Subcutaneous abdominal adipose tissue (tissue), 5 donors: ENCODE measurements around the gene UNC79.

Experiments
- H3K27ac ChIP-seq: one replicate; pipeline ENCODE4 v1.7.0; 2013; ENCODE audit warnings: low read depth, mild to moderate bottlenecking, inconsistent platforms, low read length, moderate library complexity
- H3K27me3 ChIP-seq, 5 donors: one replicate each; pipeline ENCODE4 v1.7.0; 2013; ENCODE audit warnings: low read length in 5 of 5, inconsistent platforms in 1 of 5; ENCODE audit not compliant: control insufficient read depth in 5 of 5, insufficient read depth in 4 of 5
- H3K36me3 ChIP-seq, 5 donors: one replicate each; pipeline ENCODE4 v1.7.0; 2013; ENCODE audit warnings: low read length in 5 of 5; ENCODE audit not compliant: control insufficient read depth in 5 of 5, insufficient read depth in 5 of 5
- H3K4me1 ChIP-seq, 5 donors: one replicate each; pipeline ENCODE4 v1.7.0; 2013; ENCODE audit warnings: low read length in 5 of 5, mild to moderate bottlenecking in 3 of 5, moderate library complexity in 1 of 5; ENCODE audit not compliant: control insufficient read depth in 5 of 5, insufficient read depth in 5 of 5
- H3K4me3 ChIP-seq, 5 donors: one replicate each; pipeline ENCODE4 v1.7.0; 2013; ENCODE audit warnings: low read length in 5 of 5, low read depth in 1 of 5
- H3K9ac ChIP-seq, 5 donors: one replicate each; pipeline ENCODE4 v1.7.0; 2013; ENCODE audit warnings: low read length in 5 of 5, mild to moderate bottlenecking in 4 of 5, moderate library complexity in 3 of 5
- H3K9me3 ChIP-seq, 5 donors: one replicate each; pipeline ENCODE4 v1.7.0; 2013; ENCODE audit warnings: low read length in 5 of 5; ENCODE audit not compliant: control insufficient read depth in 5 of 5
- donor health status: healthy.
- donor health status: healthy.
- donor health status: healthy.
- donor health status: healthy.
- donor health status: healthy.

UNC79 gene

DNA sequence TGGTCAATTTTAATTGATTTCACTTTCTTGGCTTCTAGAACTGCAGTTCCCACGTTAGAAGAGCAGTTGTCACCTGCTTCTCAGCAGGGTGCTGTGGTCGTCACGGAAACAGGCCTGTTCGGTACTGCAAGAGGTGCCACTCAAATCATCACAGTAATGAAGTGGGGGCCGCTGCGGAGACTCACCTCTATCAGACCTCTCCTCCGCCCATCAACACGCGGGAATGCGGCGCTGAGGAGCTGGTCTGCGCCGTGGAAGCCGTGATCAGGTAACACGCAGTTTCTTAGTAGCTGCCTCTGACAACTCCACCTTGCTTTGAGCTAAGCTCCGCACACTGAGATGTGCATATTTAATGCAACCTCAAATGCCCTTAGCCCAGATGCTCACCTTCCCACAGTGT lies 107.2 kb downstream of the UNC79 start:
- Histone ChIP-seq H3K4me3 (no peak overlapping the region), H3K27ac (no peak overlapping the region), H3K9ac (no peak overlapping the region), H3K9me3 (no peaks in the 10 kb centered on the region), H3K27me3 (peaks cover 0 to 4% (median 0%) of the 10 kb centered on the region in 5 donors), H3K4me1 (peaks cover 0 to 7% (median 0%) of the 10 kb centered on the region in 5 donors), H3K36me3 (no peaks in the 10 kb centered on the region)

DNA sequence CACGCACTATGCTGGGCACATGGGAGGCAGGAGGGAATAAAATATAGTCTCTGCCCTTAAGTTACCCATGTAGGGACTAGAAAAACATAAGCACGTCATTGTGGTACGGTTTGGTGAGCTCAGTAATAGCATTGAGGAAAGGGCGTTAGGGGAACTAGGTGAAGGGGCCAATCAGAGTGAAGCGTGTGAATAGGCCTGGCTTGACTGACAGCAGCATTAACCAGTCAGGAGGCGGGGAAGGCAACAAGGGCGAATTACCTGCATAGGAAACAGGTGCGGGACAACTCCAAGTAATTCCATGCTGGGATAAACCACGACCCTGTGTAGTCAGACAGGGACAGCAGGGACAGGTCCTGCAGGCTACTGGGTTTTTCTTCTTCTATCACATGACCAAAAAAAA lies 107.7 kb downstream of the UNC79 start:
- Histone ChIP-seq H3K4me3 (no peak overlapping the region), H3K36me3 (no peaks in the 10 kb centered on the region), H3K4me1 (peaks cover 0 to 3% (median 0%) of the 10 kb centered on the region in 5 donors), H3K27me3 (peaks cover 0 to 4% (median 0%) of the 10 kb centered on the region in 5 donors), H3K27ac (no peak overlapping the region), H3K9me3 (no peaks in the 10 kb centered on the region), H3K9ac (no peak overlapping the region)

DNA sequence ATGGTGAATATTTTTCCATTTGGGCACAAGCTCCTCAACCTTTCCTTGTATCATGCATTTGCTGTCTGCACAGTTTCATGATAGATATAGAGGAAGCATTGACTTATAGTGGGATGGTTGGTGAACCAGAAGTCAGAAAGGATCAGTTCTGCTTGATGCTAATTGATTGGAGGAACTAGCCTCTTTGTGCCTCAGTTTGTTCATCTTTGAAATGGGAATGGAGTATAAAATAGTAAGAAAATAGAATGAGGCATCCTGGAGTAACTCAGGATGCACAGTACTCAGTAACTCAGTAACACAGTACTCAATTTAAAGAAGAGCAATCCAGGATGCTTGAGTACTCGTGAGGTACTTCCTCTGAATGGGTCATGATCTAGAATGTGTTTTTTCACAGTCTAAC lies 109.5 kb downstream of the UNC79 start:
- Histone ChIP-seq H3K27ac (no peak overlapping the region), H3K27me3 (peaks cover 0 to 4% (median 0%) of the 10 kb centered on the region in 5 donors), H3K4me1 (peaks cover 0 to 2% (median 0%) of the 10 kb centered on the region in 5 donors), H3K36me3 (no peaks in the 10 kb centered on the region), H3K9me3 (no peaks in the 10 kb centered on the region), H3K9ac (no peak overlapping the region), H3K4me3 (no peak overlapping the region)

DNA sequence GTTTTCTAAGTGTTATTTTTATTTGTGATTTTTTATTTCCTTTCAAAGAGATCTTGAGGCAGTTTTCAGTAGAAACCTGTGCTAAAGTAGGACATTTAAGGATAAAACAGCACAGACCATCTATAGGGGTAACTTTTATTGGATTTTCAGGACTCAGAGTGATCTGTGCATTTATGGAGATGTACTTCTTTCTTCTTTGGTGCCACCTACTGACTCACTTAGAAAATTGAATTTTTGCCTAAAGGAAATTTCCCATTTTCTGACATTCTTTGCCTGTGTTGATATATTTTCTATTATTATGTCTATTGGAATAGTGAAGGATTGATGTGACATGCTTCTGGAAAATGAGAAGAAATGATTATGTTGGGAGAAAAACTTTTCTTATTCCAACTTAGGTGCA lies 113.0 kb downstream of the UNC79 start:
- Histone ChIP-seq H3K9ac (no peak overlapping the region), H3K4me3 (no peak overlapping the region), H3K36me3 (no peaks in the 10 kb centered on the region)

DNA sequence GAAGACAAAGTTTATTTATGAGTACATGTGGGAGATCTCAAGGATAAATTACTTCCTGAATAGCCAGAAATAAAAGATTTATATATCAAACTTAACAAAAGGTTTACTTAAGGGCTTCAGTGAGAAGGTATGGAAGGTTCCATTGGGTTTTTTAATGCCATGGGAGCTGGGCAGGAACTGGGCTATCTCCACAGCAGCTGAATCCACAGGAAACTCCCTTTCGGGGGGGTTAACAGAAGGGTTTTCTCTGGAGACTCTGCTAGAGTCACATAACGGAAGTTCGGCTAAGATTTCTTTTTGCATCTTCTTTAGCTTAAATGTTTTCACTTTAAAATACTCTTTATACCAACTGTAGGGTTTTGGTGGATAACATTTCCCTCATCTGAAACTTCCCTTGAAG lies 113.5 kb downstream of the UNC79 start:
- Histone ChIP-seq H3K4me3 (no peak overlapping the region), H3K27me3 (no peaks in the 10 kb centered on the region), H3K27ac (no peak overlapping the region), H3K9me3 (no peaks in the 10 kb centered on the region), H3K4me1 (peaks cover 0 to 2% (median 0%) of the 10 kb centered on the region in 5 donors), H3K36me3 (no peaks in the 10 kb centered on the region), H3K9ac (no peak overlapping the region)

More for the DNA sequence above, 113.0 kb downstream of the UNC79 start:
- H3K27me3 ChIP-seq: no peaks in the 10 kb centered on the region
- H3K9me3 ChIP-seq: no peaks in the 10 kb centered on the region
- no peak overlapping the region for H3K27ac ChIP-seq
- peaks cover 0 to 2% (median 0%) of the 10 kb centered on the region in 5 donors for H3K4me1 ChIP-seq

DNA sequence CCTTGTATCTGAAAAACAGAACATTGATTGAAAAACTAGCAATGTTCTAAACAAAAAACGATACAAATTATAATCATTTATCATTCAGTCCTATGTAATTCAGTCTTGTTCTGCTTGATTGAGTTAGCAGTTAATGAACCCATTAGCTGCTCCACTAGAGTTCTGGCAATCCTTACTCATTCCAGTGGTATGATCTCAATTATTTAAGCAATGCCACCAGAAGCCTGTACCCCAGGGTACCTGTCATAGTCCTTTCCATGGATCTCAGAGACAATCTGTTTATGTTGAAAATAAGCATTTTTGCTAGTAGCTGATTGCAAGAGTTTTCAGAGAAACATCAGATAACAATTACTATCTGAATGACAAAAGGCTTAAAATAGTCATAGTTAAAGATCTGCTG lies 115.9 kb downstream of the UNC79 start:
- no peaks in the 10 kb centered on the region for H3K9me3 ChIP-seq
- H3K27me3 ChIP-seq: no peaks in the 10 kb centered on the region
- H3K27ac ChIP-seq: no peak overlapping the region
- H3K4me1 ChIP-seq: peaks cover 0 to 2% (median 0%) of the 10 kb centered on the region in 5 donors
- H3K36me3 ChIP-seq: no peaks in the 10 kb centered on the region
- no peak overlapping the region for H3K9ac ChIP-seq
- no peak overlapping the region for H3K4me3 ChIP-seq

DNA sequence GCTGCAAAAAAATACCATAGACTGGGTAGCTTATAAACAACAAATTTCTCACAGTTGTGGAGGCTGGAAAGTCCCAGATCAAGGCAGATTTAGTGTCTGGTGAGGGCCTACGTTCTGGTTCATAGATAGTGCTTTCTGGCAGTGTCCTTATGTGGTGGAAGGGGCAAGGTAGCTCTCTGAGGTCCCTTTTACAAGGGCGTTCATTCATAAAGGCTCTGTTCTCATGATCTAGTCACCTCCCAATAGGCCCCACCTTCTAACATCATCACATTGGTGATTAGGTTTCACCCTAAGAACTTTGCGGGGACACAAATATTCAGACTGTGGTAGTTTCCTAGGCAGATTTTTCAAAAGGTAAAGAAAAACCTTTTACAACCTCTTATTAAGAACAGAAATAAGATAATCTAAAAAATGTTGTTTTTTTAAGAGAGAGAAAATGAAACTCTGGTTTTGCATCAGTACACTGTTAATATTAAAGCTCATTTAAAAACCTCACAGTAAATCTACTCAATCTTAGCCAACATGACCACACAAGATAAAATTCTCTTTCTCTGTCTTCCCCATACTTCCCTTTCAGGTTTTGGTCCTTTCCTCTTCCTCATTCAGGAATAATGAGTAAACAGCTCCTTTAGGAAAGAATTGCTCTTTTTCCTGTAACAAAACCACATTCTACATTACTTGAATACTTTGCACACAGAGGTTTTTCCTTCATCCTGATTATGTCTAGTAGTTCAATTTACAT lies 117.5 kb downstream of the UNC79 start:
- Histone ChIP-seq H3K27me3 (no peaks in the 10 kb centered on the region), H3K9me3 (no peaks in the 10 kb centered on the region), H3K36me3 (no peaks in the 10 kb centered on the region), H3K9ac (no peak overlapping the region), H3K4me3 (no peak overlapping the region), H3K4me1 (peaks cover 0 to 2% (median 0%) of the 10 kb centered on the region in 5 donors), H3K27ac (no peak overlapping the region)

DNA sequence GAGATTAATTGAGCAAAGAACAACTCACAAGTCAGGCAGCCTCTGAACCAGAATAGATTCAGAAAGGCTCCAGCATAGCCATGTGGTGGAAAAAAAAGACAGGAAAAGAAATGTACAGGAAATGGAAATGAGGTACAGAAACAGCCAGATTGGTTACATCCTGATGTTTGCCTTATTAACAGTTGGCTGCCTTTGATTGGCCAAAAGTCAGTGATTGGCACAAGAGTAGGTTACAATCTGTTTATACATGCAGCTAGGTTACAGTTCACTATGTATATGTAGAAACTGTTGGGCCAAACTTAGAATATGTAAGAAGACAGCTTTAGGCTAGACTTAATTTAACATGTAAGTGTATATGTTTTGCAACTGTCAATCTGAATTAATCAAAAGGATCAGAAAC lies 118.9 kb downstream of the UNC79 start:
- Histone ChIP-seq H3K9ac (no peak overlapping the region), H3K4me3 (no peak overlapping the region), H3K4me1 (peaks cover 0 to 2% (median 0%) of the 10 kb centered on the region in 5 donors), H3K36me3 (no peaks in the 10 kb centered on the region), H3K27ac (no peak overlapping the region), H3K9me3 (no peaks in the 10 kb centered on the region), H3K27me3 (no peaks in the 10 kb centered on the region)

DNA sequence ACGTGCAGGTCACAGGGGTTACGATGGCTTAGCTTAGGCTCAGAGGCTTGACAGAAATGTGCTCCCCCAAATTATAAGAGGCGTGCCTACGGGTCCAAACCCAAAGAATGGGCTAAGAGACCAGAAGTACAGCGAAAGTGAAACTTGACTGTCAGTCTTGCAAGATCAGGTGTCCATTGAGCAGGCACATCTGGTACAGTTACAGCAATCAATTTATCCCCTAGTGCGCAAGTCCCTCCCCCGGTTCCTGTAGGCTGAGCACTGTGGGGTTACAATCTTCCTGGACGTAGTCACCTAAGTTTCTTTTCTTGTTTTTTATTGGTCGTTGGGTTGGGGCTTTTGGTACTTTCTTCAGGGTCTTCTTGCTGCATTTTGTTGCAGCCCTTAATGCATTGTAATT lies 134.2 kb downstream of the UNC79 start:
- Histone ChIP-seq H3K9me3 (no peaks in the 10 kb centered on the region), H3K4me3 (no peak overlapping the region), H3K9ac (no peak overlapping the region), H3K27me3 (no peaks in the 10 kb centered on the region), H3K27ac (no peak overlapping the region), H3K4me1 (no peaks in the 10 kb centered on the region), H3K36me3 (no peaks in the 10 kb centered on the region)

DNA sequence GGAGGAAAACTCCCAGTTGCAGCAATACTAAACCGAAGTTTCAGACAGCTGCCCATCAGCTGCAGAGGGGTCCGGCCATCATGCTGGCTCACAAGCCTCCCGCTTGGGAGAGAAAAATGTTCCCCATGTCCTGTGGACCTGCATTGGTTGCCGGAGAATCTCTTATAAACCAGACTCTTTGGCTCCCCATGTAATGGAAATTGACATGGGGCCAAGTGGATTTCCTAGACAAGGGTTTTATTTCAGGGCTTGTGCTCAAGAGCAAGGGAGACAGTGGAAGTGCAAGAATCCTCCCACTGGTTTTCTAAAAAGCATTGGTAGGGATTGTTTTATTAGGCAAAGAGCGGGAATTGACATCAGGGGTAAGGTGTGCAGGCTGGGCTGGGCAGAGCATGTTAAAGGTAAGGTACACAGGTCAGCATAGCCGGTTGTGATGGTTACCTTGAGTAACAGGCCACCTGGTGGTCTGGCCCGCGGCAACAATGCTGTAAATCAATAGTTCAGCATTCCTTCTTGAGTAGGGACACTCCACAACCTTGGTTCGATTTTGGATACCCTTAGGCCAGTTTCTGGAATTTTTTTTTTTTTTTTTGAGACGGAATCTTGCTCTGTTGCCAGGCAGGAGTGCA lies 135.4 kb downstream of the UNC79 start:
- Histone ChIP-seq H3K4me1 (no peaks in the 10 kb centered on the region), H3K36me3 (no peaks in the 10 kb centered on the region), H3K9me3 (no peaks in the 10 kb centered on the region), H3K4me3 (no peak overlapping the region), H3K9ac (no peak overlapping the region), H3K27me3 (no peaks in the 10 kb centered on the region), H3K27ac (no peak overlapping the region)
